Measurements from ENCODE around the gene ATP5F1E. TPM values are rescaled to one million over a fixed set of nuclear protein-coding genes. Genes with fewer than 3 reads are reported as not detected.

Gene ATP5F1E
- total and polyA plus RNA-seq, 9 of the 15 experiments (the other 6 are each of a cell fraction or from before 2014, with no cell fraction given), result 60.3 to 162 (median 113) TPM

DNA sequence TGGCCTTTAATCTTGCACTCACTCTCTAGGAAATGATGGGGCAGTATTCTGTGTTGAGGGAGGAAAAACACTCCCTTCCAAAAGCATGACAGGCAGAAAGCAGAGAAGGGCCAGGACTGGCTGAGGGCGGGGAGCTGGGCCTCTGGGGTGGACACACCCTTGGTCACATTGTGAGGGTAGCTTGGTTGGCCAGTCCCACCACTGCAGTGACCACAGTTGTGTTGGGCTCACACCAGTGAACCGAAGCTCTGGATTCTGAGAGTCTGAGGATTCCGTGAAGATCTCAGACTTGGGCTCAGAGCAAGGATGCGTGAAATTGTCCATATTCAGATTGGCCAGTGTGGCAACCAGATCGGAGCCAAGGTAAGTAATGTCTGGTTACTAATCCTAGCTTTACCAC is 12.9 kb downstream of the ATP5F1E start, which contains the start of gene TUBB1 (continued):
- TF ChIP-seq POLR2A (conservative IDR thresholded peaks at IDR 0.05), result peak; percentile 77
- TF ChIP-seq, protein P1, sequence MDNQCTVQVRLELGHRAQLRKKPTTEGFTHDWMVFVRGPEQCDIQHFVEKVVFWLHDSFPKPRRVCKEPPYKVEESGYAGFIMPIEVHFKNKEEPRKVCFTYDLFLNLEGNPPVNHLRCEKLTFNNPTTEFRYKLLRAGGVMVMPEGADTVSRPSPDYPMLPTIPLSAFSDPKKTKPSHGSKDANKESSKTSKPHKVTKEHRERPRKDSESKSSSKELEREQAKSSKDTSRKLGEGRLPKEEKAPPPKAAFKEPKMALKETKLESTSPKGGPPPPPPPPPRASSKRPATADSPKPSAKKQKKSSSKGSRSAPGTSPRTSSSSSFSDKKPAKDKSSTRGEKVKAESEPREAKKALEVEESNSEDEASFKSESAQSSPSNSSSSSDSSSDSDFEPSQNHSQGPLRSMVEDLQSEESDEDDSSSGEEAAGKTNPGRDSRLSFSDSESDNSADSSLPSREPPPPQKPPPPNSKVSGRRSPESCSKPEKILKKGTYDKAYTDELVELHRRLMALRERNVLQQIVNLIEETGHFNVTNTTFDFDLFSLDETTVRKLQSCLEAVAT (IDR thresholded peaks at IDR 0.05), result peak; percentile 29 to 63; a peak in 2 of 4 replicates
- peak; percentile 28 for TF ChIP-seq POLR2B (IDR thresholded peaks at IDR 0.05; ENCODE audit: low read depth, partially characterized antibody)
- peak; percentile 60 for TF ChIP-seq NFE2 (IDR thresholded peaks at IDR 0.05; ENCODE audit: low read depth)
- peak in 1 of 2 experiments; percentile 30; a peak in 1 of 4 replicates for TF ChIP-seq HDAC1 (IDR thresholded peaks at IDR 0.05)
- TF ChIP-seq ZNF41 (CRISPR knock-in tag; conservative IDR thresholded peaks at IDR 0.05), result no peak
- TF ChIP-seq, protein P2, sequence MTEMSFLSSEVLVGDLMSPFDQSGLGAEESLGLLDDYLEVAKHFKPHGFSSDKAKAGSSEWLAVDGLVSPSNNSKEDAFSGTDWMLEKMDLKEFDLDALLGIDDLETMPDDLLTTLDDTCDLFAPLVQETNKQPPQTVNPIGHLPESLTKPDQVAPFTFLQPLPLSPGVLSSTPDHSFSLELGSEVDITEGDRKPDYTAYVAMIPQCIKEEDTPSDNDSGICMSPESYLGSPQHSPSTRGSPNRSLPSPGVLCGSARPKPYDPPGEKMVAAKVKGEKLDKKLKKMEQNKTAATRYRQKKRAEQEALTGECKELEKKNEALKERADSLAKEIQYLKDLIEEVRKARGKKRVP (CRISPR knock-in tag; IDR thresholded peaks at IDR 0.05), result 0 out of 2 replicates have a peak, but pooled peaks have one; percentile 11
- no peak for TF ChIP-seq SP2 (IDR thresholded peaks at IDR 0.05; ENCODE audit: extremely low read depth, low read depth, low read length, poor library complexity, severe bottlenecking)
- TF ChIP-seq, protein P3, sequence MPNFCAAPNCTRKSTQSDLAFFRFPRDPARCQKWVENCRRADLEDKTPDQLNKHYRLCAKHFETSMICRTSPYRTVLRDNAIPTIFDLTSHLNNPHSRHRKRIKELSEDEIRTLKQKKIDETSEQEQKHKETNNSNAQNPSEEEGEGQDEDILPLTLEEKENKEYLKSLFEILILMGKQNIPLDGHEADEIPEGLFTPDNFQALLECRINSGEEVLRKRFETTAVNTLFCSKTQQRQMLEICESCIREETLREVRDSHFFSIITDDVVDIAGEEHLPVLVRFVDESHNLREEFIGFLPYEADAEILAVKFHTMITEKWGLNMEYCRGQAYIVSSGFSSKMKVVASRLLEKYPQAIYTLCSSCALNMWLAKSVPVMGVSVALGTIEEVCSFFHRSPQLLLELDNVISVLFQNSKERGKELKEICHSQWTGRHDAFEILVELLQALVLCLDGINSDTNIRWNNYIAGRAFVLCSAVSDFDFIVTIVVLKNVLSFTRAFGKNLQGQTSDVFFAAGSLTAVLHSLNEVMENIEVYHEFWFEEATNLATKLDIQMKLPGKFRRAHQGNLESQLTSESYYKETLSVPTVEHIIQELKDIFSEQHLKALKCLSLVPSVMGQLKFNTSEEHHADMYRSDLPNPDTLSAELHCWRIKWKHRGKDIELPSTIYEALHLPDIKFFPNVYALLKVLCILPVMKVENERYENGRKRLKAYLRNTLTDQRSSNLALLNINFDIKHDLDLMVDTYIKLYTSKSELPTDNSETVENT (CRISPR knock-in tag; IDR thresholded peaks at IDR 0.05), result 0 out of 2 replicates have a peak, but pooled peaks have one; percentile 17
- TF ChIP-seq ZBTB17 (CRISPR knock-in tag; IDR thresholded peaks at IDR 0.05), result peak; percentile 16; the same call in 1 of the 2 replicates
- peak; percentile 88 for TF ChIP-seq ZNF592 (IDR thresholded peaks at IDR 0.05)
- no peak for TF ChIP-seq JUND (IDR thresholded peaks at IDR 0.05; ENCODE audit: borderline replicate concordance, low read depth, low read length)
- TF ChIP-seq JUND (tag; IDR thresholded peaks at IDR 0.05; ENCODE audit: borderline replicate concordance, low read depth, low read length), result peak; percentile 18; the same call in 1 of the 3 replicates
- TF ChIP-seq MAFG (tag; conservative IDR thresholded peaks at IDR 0.05), result peak; percentile 62
- TF ChIP-seq, protein P4, sequence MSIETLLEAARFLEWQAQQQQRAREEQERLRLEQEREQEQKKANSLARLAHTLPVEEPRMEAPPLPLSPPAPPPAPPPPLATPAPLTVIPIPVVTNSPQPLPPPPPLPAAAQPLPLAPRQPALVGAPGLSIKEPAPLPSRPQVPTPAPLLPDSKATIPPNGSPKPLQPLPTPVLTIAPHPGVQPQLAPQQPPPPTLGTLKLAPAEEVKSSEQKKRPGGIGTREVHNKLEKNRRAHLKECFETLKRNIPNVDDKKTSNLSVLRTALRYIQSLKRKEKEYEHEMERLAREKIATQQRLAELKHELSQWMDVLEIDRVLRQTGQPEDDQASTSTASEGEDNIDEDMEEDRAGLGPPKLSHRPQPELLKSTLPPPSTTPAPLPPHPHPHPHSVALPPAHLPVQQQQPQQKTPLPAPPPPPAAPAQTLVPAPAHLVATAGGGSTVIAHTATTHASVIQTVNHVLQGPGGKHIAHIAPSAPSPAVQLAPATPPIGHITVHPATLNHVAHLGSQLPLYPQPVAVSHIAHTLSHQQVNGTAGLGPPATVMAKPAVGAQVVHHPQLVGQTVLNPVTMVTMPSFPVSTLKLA (conservative IDR thresholded peaks at IDR 0.05), result peak in 1 of 2 experiments; percentile 48; a peak in 2 of 4 replicates
- no peak for TF ChIP-seq ZNF3 (CRISPR knock-in tag; IDR thresholded peaks at IDR 0.05)
- 0 out of 2 replicates have a peak, but pooled peaks have one; percentile 10 for TF ChIP-seq ARID1B (IDR thresholded peaks at IDR 0.05)
- peak; percentile 38; the same call in 1 of the 2 replicates for TF ChIP-seq POLR2G (IDR thresholded peaks at IDR 0.05; ENCODE audit: low read depth, low read length)
